Caco-2 (cell line): ENCODE results near the gene HIBCH. TPM values are rescaled to one million over a fixed set of nuclear protein-coding genes. Genes with fewer than 3 reads are reported as not detected.

ENCODE experiments used
- BruUV-seq: library from RNA; stranded (reverse); fragments of 400-500 nt; replicated peaks from 2 replicates; lab custom pipeline; 2021; lab: Mats Ljungman, UMichigan
- CTCF ChIA-PET: fragments of 300-600 bp; sonication (Branson Sonifier 250); formaldehyde crosslinking; loops from one replicate; lab custom pipeline; 2022; ENCODE audit warnings: antibody characterized with exemption; lab: Charles Lee
- POLR2A ChIA-PET: fragments of 300-600 bp; sonication (Branson Sonifier 250); formaldehyde crosslinking; loops from one replicate; lab custom pipeline; 2022; ENCODE audit warnings: antibody characterized with exemption; lab: Charles Lee
- DNase-seq, 2 experiments: peaks; one replicate each; pipeline versions ENCODE4 v3.0.0 to v3.0.0-alpha.2; 2020 to 2022
- H3K27me3 ChIP-seq: replicated peaks from 2 replicates; pipeline ENCODE4 v1.6.0; 2011; ENCODE audit warnings: low read length; ENCODE audit not compliant: control insufficient read depth, insufficient read depth
- H3K36me3 ChIP-seq: 2 replicates; pipeline ENCODE4 v1.5.1; 2011; ENCODE audit warnings: low read length; ENCODE audit not compliant: control insufficient read depth, insufficient read depth
- H3K4me1 ChIP-seq: fragments of 250-450 bp; sonication (Bioruptor Pico); 2 replicates; pipeline ENCODE4 v1.5.1; 2020; ENCODE audit warnings: mild to moderate bottlenecking
- H3K4me3 ChIP-seq: 2 replicates; pipeline ENCODE4 v1.5.1; 2011; ENCODE audit warnings: low read depth, mild to moderate bottlenecking, control low read depth, low read length
- H3K9me3 ChIP-seq: fragments of 250-450 bp; sonication (Bioruptor Pico); 2 replicates; pipeline ENCODE4 v1.5.1; 2020; ENCODE audit warnings: mild to moderate bottlenecking, moderate library complexity
- H3K27ac Mint-ChIP-seq: one replicate; pipeline ENCODE4 v1.8.0; 2022; ENCODE audit warnings: mixed read lengths; ENCODE audit not compliant: unreplicated experiment
- H3K27me3 Mint-ChIP-seq: one replicate; pipeline ENCODE4 v1.8.0; 2022; ENCODE audit warnings: mixed read lengths; ENCODE audit not compliant: insufficient read depth, unreplicated experiment
- H3K36me3 Mint-ChIP-seq: one replicate; pipeline ENCODE4 v1.8.0; 2022; ENCODE audit warnings: mild to moderate bottlenecking, mixed read lengths; ENCODE audit not compliant: insufficient read depth, unreplicated experiment
- H3K4me1 Mint-ChIP-seq: one replicate; pipeline ENCODE4 v1.8.0; 2022; ENCODE audit warnings: low read depth, mixed read lengths; ENCODE audit not compliant: unreplicated experiment
- H3K4me3 Mint-ChIP-seq: one replicate; pipeline ENCODE4 v1.8.0; 2022; ENCODE audit warnings: mild to moderate bottlenecking, moderate library complexity, mixed read lengths; ENCODE audit not compliant: unreplicated experiment
- H3K9me3 Mint-ChIP-seq: one replicate; pipeline ENCODE4 v1.8.0; 2022; ENCODE audit warnings: mixed read lengths; ENCODE audit not compliant: unreplicated experiment
- intact Hi-C: fragments of 100-400 bp; cut with micrococcal nuclease; formaldehyde crosslinking; loops from one replicate; pipeline ENCODE4 v1.10.0; 2022; ENCODE audit not compliant: unreplicated experiment
- total RNA-seq: library from RNA; stranded (reverse); gene quantifications from 2 replicates; pipeline ENCODE4 v1.2.3, GENCODE V29; 2022
- TF ChIP-seq, protein P1 (sequence below), 2 experiments: fragments of 200-600 bp in 1 of 2; IDR thresholded peaks; 1 replicate in 1 of 2; 2 replicates in 1 of 2; pipeline versions ENCODE4 v1.5.1 to v1.8.0; 2011 to 2022; ENCODE audit warnings: antibody characterized with exemption in 1 of 2, control low read depth in 1 of 2, inconsistent platforms in 1 of 2, low read depth in 1 of 2, low read length in 1 of 2, mild to moderate bottlenecking in 1 of 2, moderate library complexity in 1 of 2; ENCODE audit not compliant: insufficient read depth in 1 of 2, severe bottlenecking in 1 of 2, unreplicated experiment in 1 of 2

The HIBCH gene
- total RNA-seq, 1 experiment from 2014 or later = 34.4 TPM

GRCh38 chr2:190353537-190353899 lies 33.9 kb upstream of the HIBCH start:
- ChIA-PET POLR2A (no interaction called here), CTCF (no interaction called here)
- peaks cover 6% of the 10 kb centered on the region for H3K36me3 Mint-ChIP-seq
- no TSS peak for BruUV-seq
- no peak overlapping the region for H3K27ac Mint-ChIP-seq
- no peaks in the 10 kb centered on the region for H3K27me3 Mint-ChIP-seq
- no peak overlapping the region for H3K4me3 Mint-ChIP-seq
- no peak for DNase-seq
- TF ChIP-seq, protein P1, sequence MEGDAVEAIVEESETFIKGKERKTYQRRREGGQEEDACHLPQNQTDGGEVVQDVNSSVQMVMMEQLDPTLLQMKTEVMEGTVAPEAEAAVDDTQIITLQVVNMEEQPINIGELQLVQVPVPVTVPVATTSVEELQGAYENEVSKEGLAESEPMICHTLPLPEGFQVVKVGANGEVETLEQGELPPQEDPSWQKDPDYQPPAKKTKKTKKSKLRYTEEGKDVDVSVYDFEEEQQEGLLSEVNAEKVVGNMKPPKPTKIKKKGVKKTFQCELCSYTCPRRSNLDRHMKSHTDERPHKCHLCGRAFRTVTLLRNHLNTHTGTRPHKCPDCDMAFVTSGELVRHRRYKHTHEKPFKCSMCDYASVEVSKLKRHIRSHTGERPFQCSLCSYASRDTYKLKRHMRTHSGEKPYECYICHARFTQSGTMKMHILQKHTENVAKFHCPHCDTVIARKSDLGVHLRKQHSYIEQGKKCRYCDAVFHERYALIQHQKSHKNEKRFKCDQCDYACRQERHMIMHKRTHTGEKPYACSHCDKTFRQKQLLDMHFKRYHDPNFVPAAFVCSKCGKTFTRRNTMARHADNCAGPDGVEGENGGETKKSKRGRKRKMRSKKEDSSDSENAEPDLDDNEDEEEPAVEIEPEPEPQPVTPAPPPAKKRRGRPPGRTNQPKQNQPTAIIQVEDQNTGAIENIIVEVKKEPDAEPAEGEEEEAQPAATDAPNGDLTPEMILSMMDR (IDR thresholded peaks at IDR 0.05; ENCODE audit: insufficient read depth in 1 of 2, low read depth in 1 of 2, low read length in 1 of 2, severe bottlenecking in 1 of 2, unreplicated experiment in 1 of 2) = no peak
- peaks cover 15% of the 10 kb centered on the region for H3K4me1 ChIP-seq
- H3K9me3 ChIP-seq = no peaks in the 10 kb centered on the region
- intact Hi-C loops = no loop called here
- no peak overlapping the region for H3K4me3 ChIP-seq
- no peaks in the 10 kb centered on the region for H3K27me3 ChIP-seq
- no peaks in the 10 kb centered on the region for H3K9me3 Mint-ChIP-seq
- H3K36me3 ChIP-seq = no peaks in the 10 kb centered on the region
- H3K4me1 Mint-ChIP-seq = peaks cover 27% of the 10 kb centered on the region

- CTCF ChIA-PET = no interaction called here
- H3K27ac Mint-ChIP-seq = no peak overlapping the region
These were observed 33.3 kb upstream of the HIBCH start for GRCh38 chr2:190352668-190353536.

GRCh38 chr2:190351955-190352354 lies 32.3 kb upstream of the HIBCH start:
- TF ChIP-seq, protein P1 (IDR thresholded peaks at IDR 0.05; ENCODE audit: insufficient read depth in 1 of 2, low read depth in 1 of 2, low read length in 1 of 2, severe bottlenecking in 1 of 2, unreplicated experiment in 1 of 2) = no peak
- H3K9me3 Mint-ChIP-seq = no peaks in the 10 kb centered on the region
- peaks cover 27% of the 10 kb centered on the region for H3K4me1 Mint-ChIP-seq
- POLR2A ChIA-PET = no interaction called here
- no TSS peak for BruUV-seq
- Histone ChIP-seq H3K9me3 (no peaks in the 10 kb centered on the region), H3K27me3 (no peaks in the 10 kb centered on the region), H3K4me1 (peaks cover 13% of the 10 kb centered on the region), H3K4me3 (no peak overlapping the region), H3K36me3 (no peaks in the 10 kb centered on the region)
- intact Hi-C loops = no loop called here
- CTCF ChIA-PET = no interaction called here
- no peak for DNase-seq
- H3K27me3 Mint-ChIP-seq = no peaks in the 10 kb centered on the region
- H3K36me3 Mint-ChIP-seq = peaks cover 10% of the 10 kb centered on the region
- H3K27ac Mint-ChIP-seq = no peak overlapping the region
- no peak overlapping the region for H3K4me3 Mint-ChIP-seq

More at GRCh38 chr2:190352668-190353536, 33.3 kb upstream of the HIBCH start:
- no TSS peak for BruUV-seq
- DNase-seq = peak in 1 of 2 experiments; percentile 20
- H3K9me3 ChIP-seq = no peaks in the 10 kb centered on the region
- TF ChIP-seq, protein P1 (IDR thresholded peaks at IDR 0.05; ENCODE audit: insufficient read depth in 1 of 2, low read depth in 1 of 2, low read length in 1 of 2, severe bottlenecking in 1 of 2, unreplicated experiment in 1 of 2) = no peak
- no peaks in the 10 kb centered on the region for H3K36me3 ChIP-seq
- Mint-ChIP-seq H3K27me3 (no peaks in the 10 kb centered on the region), H3K9me3 (no peaks in the 10 kb centered on the region), H3K4me3 (no peak overlapping the region), H3K4me1 (peaks cover 27% of the 10 kb centered on the region), H3K36me3 (peaks cover 10% of the 10 kb centered on the region)
- intact Hi-C loops = no loop called here
- H3K27me3 ChIP-seq = no peaks in the 10 kb centered on the region
- H3K4me3 ChIP-seq = no peak overlapping the region
- POLR2A ChIA-PET = no interaction called here
- H3K4me1 ChIP-seq = peaks cover 15% of the 10 kb centered on the region
